ENCODE data around the gene PFN3.
A peak's percentile ranks its signal among the peaks of the same experiment; 100 is the strongest.

The PFN3 gene

DNA sequence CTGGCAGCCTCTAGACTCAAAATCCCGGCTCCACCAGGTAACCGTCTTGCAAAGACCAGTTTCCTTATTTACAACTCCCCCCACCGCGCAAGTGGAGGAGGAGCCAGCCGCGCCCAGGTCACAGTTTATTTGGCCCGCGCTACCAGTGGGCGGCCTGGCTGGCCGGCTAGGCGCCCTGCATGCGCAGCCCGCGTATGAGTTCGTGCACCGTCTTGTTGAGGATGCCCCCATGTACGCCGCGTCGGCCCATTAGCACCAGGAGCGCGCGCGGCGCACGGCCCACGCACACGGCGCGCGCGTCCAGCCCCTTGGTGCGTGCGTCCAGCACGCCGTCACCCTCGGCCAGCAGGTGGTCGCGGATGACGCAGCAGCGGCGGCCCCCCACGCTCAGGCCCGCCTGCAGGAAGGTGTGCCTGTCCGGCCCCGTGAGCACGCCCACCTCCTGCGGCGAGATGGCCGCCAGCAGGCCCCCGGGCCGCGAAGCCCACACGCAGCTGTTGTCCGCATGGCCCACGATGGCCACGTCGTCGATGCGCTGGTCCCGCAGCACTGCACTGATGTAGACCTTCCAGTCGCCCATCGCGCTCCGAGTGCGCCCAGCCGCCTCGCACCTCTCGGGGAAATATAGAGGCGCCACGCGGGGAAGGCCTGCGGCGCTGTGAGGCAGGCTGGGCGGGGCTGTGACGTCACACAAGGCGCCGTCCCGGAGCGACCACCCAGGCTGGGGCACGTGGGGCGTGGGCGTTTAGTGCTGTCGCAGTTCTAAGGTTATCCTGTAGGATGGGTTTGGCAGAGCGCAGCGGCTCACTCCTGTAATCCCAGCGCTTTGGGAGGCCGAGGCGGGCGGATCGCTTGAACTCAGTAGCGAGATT, at the start of gene PFN3:
Gene PFN3 (minus strand): TSS at position 665 of the 872 bp plus-strand sequence. CDS start 85 bp downstream, at position 580.
- peaks cover 7% of the 10 kb centered on the region for H3K4me1 ChIP-seq (ENCODE audit: control insufficient read depth, insufficient read depth, low read length)
- no peaks in the 10 kb centered on the region for H3K9me3 ChIP-seq (ENCODE audit: control insufficient read depth, insufficient read depth, low read length)
- H3K27ac ChIP-seq (ENCODE audit: low read length), result no peak within 1 kb of the TSS
- H3K27me3 ChIP-seq (ENCODE audit: control insufficient read depth, insufficient read depth, low read length), result peaks cover 13% of the 10 kb centered on the region; the same call in 1 of the 2 replicates
- DNase-seq (ENCODE audit: low read depth, low spot score), result no peak
- WGBS (ENCODE audit: insufficient coverage, insufficient read length), result no CpG with 5 or more reads among the region's 92 CpGs
- H3K36me3 ChIP-seq (ENCODE audit: control insufficient read depth, insufficient read depth, low read length), result no peaks in the 10 kb centered on the region
- H3K4me3 ChIP-seq (ENCODE audit: low read length), result no peak within 1 kb of the TSS

GRCh38 chr5:177449140-177450061, 48.9 kb upstream of the PFN3 start:
- DNase-seq (ENCODE audit: low read depth, low spot score), result no peak
- Histone ChIP-seq H3K9me3 (ENCODE audit: control insufficient read depth, insufficient read depth, low read length) (no peaks in the 10 kb centered on the region), H3K27ac (ENCODE audit: low read length) (no peak overlapping the region), H3K4me3 (ENCODE audit: low read length) (no peak overlapping the region), H3K4me1 (ENCODE audit: control insufficient read depth, insufficient read depth, low read length) (peaks cover 6% of the 10 kb centered on the region; the same call in 1 of the 2 replicates), H3K27me3 (ENCODE audit: control insufficient read depth, insufficient read depth, low read length) (0 out of 2 replicates have a peak, but pooled peaks cover 1% of the 10 kb centered on the region), H3K36me3 (ENCODE audit: control insufficient read depth, insufficient read depth, low read length) (no peaks in the 10 kb centered on the region)
- WGBS (ENCODE audit: insufficient coverage, insufficient read length), result no CpG with 5 or more reads among the region's 18 CpGs

DNA sequence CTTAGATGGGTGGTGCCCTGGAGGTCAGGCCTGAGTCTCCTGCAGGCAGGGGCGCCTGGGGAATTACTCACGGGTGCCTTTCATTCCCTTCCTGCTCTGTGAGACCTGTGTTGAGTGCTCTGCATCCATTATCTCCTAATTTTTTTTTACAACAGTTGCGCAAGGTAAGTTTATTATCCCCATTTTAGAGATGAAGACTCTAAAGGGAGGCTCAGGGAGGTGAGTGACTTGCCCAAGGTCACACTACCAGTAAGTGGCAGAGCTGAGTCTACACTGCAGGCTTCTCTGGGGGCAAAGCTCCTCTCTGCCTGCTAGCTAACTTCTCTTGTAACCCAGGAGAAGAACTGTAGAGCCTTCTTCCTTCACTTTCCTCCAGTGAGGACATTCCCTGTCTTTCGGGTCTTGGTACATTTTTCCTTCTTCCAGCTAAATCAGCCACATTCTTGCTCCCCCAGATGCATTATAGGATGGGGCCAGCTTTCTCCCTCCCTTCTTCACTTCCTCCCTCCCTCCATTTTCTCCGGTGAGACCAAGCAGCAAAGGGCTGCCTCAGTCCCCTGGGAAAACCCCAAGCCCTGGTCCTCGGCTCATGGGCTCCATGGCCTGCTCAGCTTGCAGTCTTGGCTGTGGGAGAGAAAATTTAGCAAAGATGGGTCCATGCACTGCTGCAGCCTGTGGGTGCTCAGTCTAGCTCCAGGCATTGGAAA, 47.9 kb upstream of the PFN3 start:
- Histone ChIP-seq H3K4me1 (ENCODE audit: control insufficient read depth, insufficient read depth, low read length) (peaks cover 4% of the 10 kb centered on the region; the same call in 1 of the 2 replicates), H3K4me3 (ENCODE audit: low read length) (no peak overlapping the region), H3K36me3 (ENCODE audit: control insufficient read depth, insufficient read depth, low read length) (no peaks in the 10 kb centered on the region), H3K27ac (ENCODE audit: low read length) (no peak overlapping the region), H3K9me3 (ENCODE audit: control insufficient read depth, insufficient read depth, low read length) (no peaks in the 10 kb centered on the region), H3K27me3 (ENCODE audit: control insufficient read depth, insufficient read depth, low read length) (0 out of 2 replicates have a peak, but pooled peaks cover 1% of the 10 kb centered on the region)
- DNase-seq (ENCODE audit: low read depth, low spot score), result no peak
- no CpG with 5 or more reads among the region's 6 CpGs for whole genome bisulfite sequencing (ENCODE audit: insufficient coverage, insufficient read length)

DNA sequence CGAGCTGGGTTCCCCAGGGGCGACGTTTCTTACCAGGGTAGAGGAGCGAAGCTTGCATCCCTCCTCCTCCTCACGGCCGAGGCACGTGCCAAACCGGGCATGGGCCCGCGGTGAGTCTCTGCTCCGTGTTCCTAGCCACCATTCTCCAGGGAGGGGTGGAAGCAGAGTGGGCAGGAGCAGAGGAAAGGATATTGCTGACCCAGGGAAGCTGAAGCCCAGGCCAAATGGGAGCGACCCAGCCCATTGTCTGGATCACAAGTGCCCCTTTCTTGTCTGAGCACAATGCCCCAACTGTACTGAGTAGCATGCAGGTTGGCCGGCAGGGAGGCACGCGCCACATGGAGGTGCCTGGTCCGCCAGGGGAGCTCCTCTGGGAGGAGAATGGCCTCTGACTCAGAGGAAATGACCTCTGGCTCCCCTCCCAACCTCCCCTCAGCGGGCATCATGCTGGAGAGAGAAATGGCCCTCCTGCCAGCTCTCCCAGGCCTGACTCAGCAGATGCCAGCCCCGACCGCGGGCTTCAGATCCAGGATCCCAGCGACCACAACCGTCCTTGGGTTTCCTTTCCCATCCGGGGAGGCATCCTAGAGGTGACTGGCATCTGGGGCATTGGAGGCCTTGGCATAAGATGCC, 47.3 kb upstream of the PFN3 start:
- WGBS (ENCODE audit: insufficient coverage, insufficient read length), result no CpG with 5 or more reads among the region's 23 CpGs
- H3K36me3 ChIP-seq (ENCODE audit: control insufficient read depth, insufficient read depth, low read length), result no peaks in the 10 kb centered on the region

GRCh38 chr5:177447066-177447610, 46.7 kb upstream of the PFN3 start:
- no CpG with 5 or more reads among the region's 52 CpGs for WGBS (ENCODE audit: insufficient coverage, insufficient read length)
- peaks cover 3% of the 10 kb centered on the region; the same call in 1 of the 2 replicates for H3K4me1 ChIP-seq (ENCODE audit: control insufficient read depth, insufficient read depth, low read length)
- DNase-seq (ENCODE audit: low read depth, low spot score), result no peak
- H3K9me3 ChIP-seq (ENCODE audit: control insufficient read depth, insufficient read depth, low read length), result no peaks in the 10 kb centered on the region
- no peaks in the 10 kb centered on the region for H3K36me3 ChIP-seq (ENCODE audit: control insufficient read depth, insufficient read depth, low read length)
- H3K4me3 ChIP-seq (ENCODE audit: low read length), result peak overlapping the region; percentile 69; the same call in 1 of the 2 replicates
- H3K27me3 ChIP-seq (ENCODE audit: control insufficient read depth, insufficient read depth, low read length), result 0 out of 2 replicates have a peak, but pooled peaks cover 1% of the 10 kb centered on the region
- no peak overlapping the region for H3K27ac ChIP-seq (ENCODE audit: low read length)

More for the DNA sequence above, 47.3 kb upstream of the PFN3 start:
- Histone ChIP-seq H3K4me1 (ENCODE audit: control insufficient read depth, insufficient read depth, low read length) (peaks cover 4% of the 10 kb centered on the region; the same call in 1 of the 2 replicates), H3K27me3 (ENCODE audit: control insufficient read depth, insufficient read depth, low read length) (0 out of 2 replicates have a peak, but pooled peaks cover 1% of the 10 kb centered on the region), H3K4me3 (ENCODE audit: low read length) (peak overlapping the region; percentile 26; the same call in 1 of the 2 replicates), H3K9me3 (ENCODE audit: control insufficient read depth, insufficient read depth, low read length) (no peaks in the 10 kb centered on the region), H3K27ac (ENCODE audit: low read length) (no peak overlapping the region)
- no peak for DNase-seq (ENCODE audit: low read depth, low spot score)

- DNase-seq (ENCODE audit: low read depth, low spot score), result no peak
- peaks cover 3% of the 10 kb centered on the region; the same call in 1 of the 2 replicates for H3K4me1 ChIP-seq (ENCODE audit: control insufficient read depth, insufficient read depth, low read length)
- no CpG with 5 or more reads among the region's 89 CpGs for WGBS (ENCODE audit: insufficient coverage, insufficient read length)
These were observed 46.0 kb upstream of the PFN3 start, which contains the start of gene PRR7 for GRCh38 chr5:177446200-177447065. Gene PRR7, plus strand, starts transcription at chr5:177446814. Its CDS starts 8,254 bp downstream, at chr5:177455068.

GRCh38 chr5:177445917-177446199, 45.4 kb upstream of the PFN3 start:
- WGBS (ENCODE audit: insufficient coverage, insufficient read length), result no CpG with 5 or more reads among the region's 8 CpGs
- Histone ChIP-seq H3K27ac (ENCODE audit: low read length) (no peak overlapping the region), H3K27me3 (ENCODE audit: control insufficient read depth, insufficient read depth, low read length) (0 out of 2 replicates have a peak, but pooled peaks cover 1% of the 10 kb centered on the region), H3K9me3 (ENCODE audit: control insufficient read depth, insufficient read depth, low read length) (no peaks in the 10 kb centered on the region), H3K4me3 (ENCODE audit: low read length) (no peak overlapping the region), H3K36me3 (ENCODE audit: control insufficient read depth, insufficient read depth, low read length) (peaks cover 4% of the 10 kb centered on the region; the same call in 1 of the 2 replicates), H3K4me1 (ENCODE audit: control insufficient read depth, insufficient read depth, low read length) (peaks cover 3% of the 10 kb centered on the region; the same call in 1 of the 2 replicates)
- DNase-seq (ENCODE audit: low read depth, low spot score), result no peak

More at GRCh38 chr5:177446200-177447065, 46.0 kb upstream of the PFN3 start, which contains the start of gene PRR7:
- Histone ChIP-seq H3K9me3 (ENCODE audit: control insufficient read depth, insufficient read depth, low read length) (no peaks in the 10 kb centered on the region), H3K27me3 (ENCODE audit: control insufficient read depth, insufficient read depth, low read length) (0 out of 2 replicates have a peak, but pooled peaks cover 1% of the 10 kb centered on the region), H3K36me3 (ENCODE audit: control insufficient read depth, insufficient read depth, low read length) (no peaks in the 10 kb centered on the region; the same call in 1 of the 2 replicates), H3K27ac (ENCODE audit: low read length) (no peak within 1 kb of the TSS), H3K4me3 (ENCODE audit: low read length) (peak within 1 kb of the TSS; percentile 69; the same call in 1 of the 2 replicates)

DNA sequence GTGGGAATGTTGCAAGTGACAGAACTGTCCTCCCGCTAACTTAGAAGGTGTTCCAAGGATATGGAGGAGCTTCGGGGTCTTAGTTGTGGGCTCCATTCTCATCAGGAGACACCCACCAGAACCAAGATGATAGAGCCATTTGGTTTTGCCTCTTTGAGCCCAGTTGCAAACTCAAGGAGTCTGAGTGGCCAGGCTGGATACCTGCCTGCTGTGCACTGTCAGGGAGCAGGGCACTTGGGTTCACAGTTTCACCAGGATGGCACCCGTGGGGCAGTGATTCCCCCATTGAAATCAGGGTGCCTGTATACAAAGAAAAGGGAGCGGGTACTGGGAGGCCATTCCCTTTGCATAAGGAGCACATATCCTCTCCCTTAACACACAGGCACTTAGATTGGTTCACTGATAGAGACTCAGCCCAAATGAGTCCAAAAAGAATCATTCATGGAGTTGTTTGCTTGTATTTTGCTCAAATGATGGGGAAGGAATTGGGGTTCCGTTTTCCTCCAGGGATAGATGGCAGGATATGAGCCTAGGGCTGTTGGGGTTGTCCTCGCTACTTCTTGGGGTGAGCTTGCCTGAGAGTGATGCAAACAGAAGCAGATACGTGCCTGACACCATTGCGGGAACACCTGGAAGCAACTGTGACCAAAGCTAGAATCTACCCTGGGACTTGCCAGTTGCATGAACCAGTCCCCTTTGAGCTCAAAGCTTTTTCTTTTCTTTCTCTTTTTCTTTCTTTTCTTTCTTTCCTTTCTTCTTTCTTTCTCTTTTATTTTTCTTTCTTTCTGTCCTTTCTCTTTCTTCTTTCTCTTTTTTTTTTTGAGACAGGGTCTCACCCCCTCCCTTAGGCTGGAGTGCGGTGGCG, 44.8 kb upstream of the PFN3 start:
- Histone ChIP-seq H3K36me3 (ENCODE audit: control insufficient read depth, insufficient read depth, low read length) (peaks cover 4% of the 10 kb centered on the region; the same call in 1 of the 2 replicates), H3K4me3 (ENCODE audit: low read length) (no peak overlapping the region), H3K4me1 (ENCODE audit: control insufficient read depth, insufficient read depth, low read length) (peaks cover 4% of the 10 kb centered on the region; the same call in 1 of the 2 replicates), H3K27me3 (ENCODE audit: control insufficient read depth, insufficient read depth, low read length) (0 out of 2 replicates have a peak, but pooled peaks cover 1% of the 10 kb centered on the region), H3K27ac (ENCODE audit: low read length) (no peak overlapping the region), H3K9me3 (ENCODE audit: control insufficient read depth, insufficient read depth, low read length) (no peaks in the 10 kb centered on the region)
- no CpG with 5 or more reads among the region's 10 CpGs for WGBS (ENCODE audit: insufficient coverage, insufficient read length)
- DNase-seq (ENCODE audit: low read depth, low spot score), result no peak
